Large intestine (tissue), 3 donors: ENCODE data around the gene SORCS2. TPM values are rescaled to one million over a fixed set of nuclear protein-coding genes. Genes with fewer than 3 reads are reported as not detected.

Experiments
- DNase-seq, 2 donors: peaks; one replicate each; pipeline versions ENCODE4 v3.0.0 to v3.0.0-alpha.2; 2013
- H3K27ac ChIP-seq: one replicate; pipeline ENCODE4 v1.5.1; 2013; ENCODE audit warnings: low read length
- H3K27me3 ChIP-seq: 2 replicates; pipeline ENCODE4 v1.6.1; 2013; ENCODE audit warnings: low read length; ENCODE audit not compliant: control insufficient read depth, insufficient read depth
- H3K36me3 ChIP-seq: 2 replicates; pipeline ENCODE4 v1.6.1; 2013; ENCODE audit warnings: low read length; ENCODE audit not compliant: control insufficient read depth, insufficient read depth
- H3K4me1 ChIP-seq: one replicate; pipeline ENCODE4 v1.6.1; 2013; ENCODE audit warnings: low read length; ENCODE audit not compliant: control insufficient read depth, insufficient read depth
- H3K4me3 ChIP-seq: one replicate; pipeline ENCODE4 v1.5.1; 2013; ENCODE audit warnings: low read length
- H3K9me3 ChIP-seq: one replicate; pipeline ENCODE4 v1.6.1; 2013; ENCODE audit warnings: mild to moderate bottlenecking, low read depth, low read length, moderate library complexity; ENCODE audit not compliant: control insufficient read depth
- WGBS: methylation state at CpG from one replicate; pipeline ENCODE4 v1.1.5; 2013; ENCODE audit warnings: low lambda C conversion rate; ENCODE audit not compliant: insufficient coverage; 5-methylcytosine and 5-hydroxymethylcytosine counted together
- polyA plus RNA-seq: library from polyadenylated mRNA; unstranded; fragments of 120-200 nt; gene quantifications from one replicate; pipeline ENCODE4 v1.2.1, GENCODE V29; 2013

The SORCS2 gene
- polyA plus RNA-seq, 1 donor = 3.6 TPM

DNA sequence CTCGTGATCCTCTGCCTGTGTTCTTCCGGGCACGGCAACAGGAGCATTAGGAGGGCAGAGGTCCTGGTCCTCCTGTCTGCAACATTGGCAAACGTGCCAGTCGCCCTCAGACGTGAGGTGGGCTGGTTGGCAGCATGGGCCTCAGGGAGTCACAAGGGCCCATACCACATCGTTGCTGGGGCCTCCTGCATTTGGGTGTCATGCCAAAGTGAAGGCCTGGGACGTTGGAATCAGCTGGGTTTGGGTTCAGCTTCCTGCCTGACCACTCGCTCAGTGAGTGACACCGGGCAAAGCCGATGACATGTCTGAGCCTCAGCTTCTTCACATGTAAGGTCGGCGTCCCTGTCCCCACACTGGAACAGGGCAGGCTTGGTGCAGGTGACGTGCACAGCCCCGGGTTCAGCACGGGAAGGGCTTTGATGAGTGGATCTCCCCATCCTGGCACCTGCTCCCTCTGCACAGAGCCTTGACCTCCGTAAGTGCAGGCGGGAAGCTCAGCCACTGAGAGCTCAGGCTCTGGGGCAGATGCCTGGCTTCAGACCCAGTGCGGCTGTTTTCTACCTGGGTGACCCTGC is 150.8 kb downstream of the SORCS2 start:
- peaks cover 4% of the 10 kb centered on the region for H3K9me3 ChIP-seq
- no peaks in the 10 kb centered on the region for H3K36me3 ChIP-seq
- H3K4me3 ChIP-seq = no peak overlapping the region
- H3K27me3 ChIP-seq = no peaks in the 10 kb centered on the region
- H3K27ac ChIP-seq = no peak overlapping the region
- DNase-seq = no peak
- no CpG with 5 or more reads among the region's 19 CpGs for WGBS
- H3K4me1 ChIP-seq = no peaks in the 10 kb centered on the region

DNA sequence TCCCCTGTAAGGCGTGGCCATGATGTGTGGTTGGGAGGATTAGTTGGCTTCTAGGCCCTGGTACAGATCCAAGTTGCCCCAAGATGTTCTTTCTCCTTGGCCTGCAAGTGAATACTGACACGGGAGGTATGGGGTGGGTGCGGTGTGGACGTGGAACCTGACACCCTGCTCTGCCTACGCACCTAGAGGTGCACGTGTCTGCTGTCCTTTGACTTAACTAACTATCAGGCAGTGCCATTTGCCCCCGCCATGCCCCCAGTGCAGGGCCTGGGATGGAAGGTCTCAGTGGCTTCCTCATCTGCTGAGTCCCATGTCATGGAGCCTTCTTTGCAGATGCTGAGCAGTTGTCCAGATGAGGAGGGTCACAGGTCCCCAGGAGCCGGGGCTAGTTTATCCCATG is 151.6 kb downstream of the SORCS2 start:
- no peak overlapping the region for H3K4me3 ChIP-seq
- peaks cover 4% of the 10 kb centered on the region for H3K9me3 ChIP-seq
- H3K27me3 ChIP-seq = no peaks in the 10 kb centered on the region
- H3K4me1 ChIP-seq = no peaks in the 10 kb centered on the region
- no peaks in the 10 kb centered on the region for H3K36me3 ChIP-seq
- no peak for DNase-seq
- no peak overlapping the region for H3K27ac ChIP-seq
- WGBS = no CpG with 5 or more reads among the region's 8 CpGs

- Histone ChIP-seq H3K4me1 (no peaks in the 10 kb centered on the region), H3K4me3 (no peak overlapping the region), H3K9me3 (peaks cover 4% of the 10 kb centered on the region), H3K36me3 (no peaks in the 10 kb centered on the region), H3K27ac (no peak overlapping the region), H3K27me3 (no peaks in the 10 kb centered on the region)
- no CpG with 5 or more reads among the region's 10 CpGs for WGBS
- no peak for DNase-seq
These were observed 152.4 kb downstream of the SORCS2 start for GRCh38 chr4:7344636-7345155.

GRCh38 chr4:7347981-7348380 is 155.6 kb downstream of the SORCS2 start:
- 49% methylated on average over 2 of the region's 7 CpGs for whole genome bisulfite sequencing
- DNase-seq = no peak
- Histone ChIP-seq H3K9me3 (peaks cover 4% of the 10 kb centered on the region), H3K36me3 (no peaks in the 10 kb centered on the region), H3K4me3 (no peak overlapping the region), H3K27ac (no peak overlapping the region), H3K4me1 (no peaks in the 10 kb centered on the region), H3K27me3 (no peaks in the 10 kb centered on the region)

DNA sequence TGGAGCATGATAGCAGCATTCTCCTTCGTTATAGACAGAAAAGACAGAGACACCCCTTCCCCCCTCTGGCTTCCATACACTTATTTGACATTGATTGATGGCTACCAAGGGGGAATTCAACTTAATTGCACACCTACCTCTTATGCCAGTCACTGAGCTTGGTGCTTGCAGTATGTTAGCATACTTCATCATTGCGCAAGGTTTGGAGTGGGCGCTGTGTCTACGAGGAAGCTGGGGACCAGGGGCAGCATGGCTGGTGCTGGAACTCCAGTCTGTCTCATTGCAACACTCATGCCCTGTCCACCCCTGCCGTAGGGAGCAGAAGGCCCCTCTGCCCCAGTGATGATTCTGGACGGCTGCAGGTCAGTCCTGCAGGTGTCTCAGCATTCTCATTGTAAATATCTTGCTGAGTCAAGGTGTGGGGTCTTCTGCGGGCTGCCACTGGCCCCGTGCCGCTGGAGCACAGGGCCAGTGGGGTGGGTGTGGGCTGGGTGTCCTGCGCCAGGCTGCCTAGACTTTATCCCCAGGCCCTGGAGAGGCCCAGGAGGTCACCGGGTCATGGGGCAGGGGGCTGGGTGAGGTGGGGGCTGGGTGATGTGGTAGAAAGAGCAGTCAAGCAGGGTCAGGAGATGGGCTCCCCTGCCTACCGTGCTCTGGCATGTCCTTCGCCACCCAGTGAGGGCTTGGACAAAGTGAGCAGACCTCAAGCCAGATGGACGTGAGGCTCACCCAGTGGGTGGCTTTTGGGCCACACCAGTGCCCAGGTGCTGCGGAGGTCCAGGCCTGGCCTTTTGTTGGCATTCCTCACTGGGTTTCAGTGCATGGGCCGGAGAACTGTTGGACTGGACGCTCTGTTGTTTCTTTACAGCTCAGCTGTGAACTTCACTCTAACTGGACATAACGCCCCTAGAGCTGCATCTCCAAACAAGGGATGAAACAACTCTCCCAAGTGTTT is 156.9 kb downstream of the SORCS2 start:
- no peaks in the 10 kb centered on the region for H3K36me3 ChIP-seq
- no peaks in the 10 kb centered on the region for H3K4me1 ChIP-seq
- H3K27ac ChIP-seq = no peak overlapping the region
- H3K9me3 ChIP-seq = peaks cover 4% of the 10 kb centered on the region
- WGBS = no CpG with 5 or more reads among the region's 18 CpGs
- no peak overlapping the region for H3K4me3 ChIP-seq
- DNase-seq = no peak
- H3K27me3 ChIP-seq = no peaks in the 10 kb centered on the region

DNA sequence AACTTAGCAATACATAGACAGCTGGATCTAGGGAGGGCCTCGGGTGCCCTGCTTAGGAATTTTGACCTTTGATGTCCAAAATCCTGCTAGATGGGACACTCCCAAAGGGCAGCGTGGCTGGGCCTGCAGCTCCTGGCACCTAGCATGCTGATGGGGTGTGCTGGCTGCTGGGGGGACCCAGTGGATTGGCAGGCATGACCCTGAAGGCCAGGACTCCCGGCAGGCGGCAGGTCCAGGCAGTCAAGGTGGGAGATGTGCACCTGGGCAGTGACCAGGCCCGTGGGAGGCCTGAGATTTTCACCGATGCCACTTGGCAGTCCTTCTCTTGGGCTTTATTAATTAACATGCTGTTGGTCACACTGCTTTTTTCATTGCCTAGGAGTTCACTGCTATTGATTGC is 158.1 kb downstream of the SORCS2 start:
- WGBS = no CpG with 5 or more reads among the region's 6 CpGs
- H3K27me3 ChIP-seq = no peaks in the 10 kb centered on the region
- no peaks in the 10 kb centered on the region for H3K4me1 ChIP-seq
- DNase-seq = no peak
- no peaks in the 10 kb centered on the region for H3K36me3 ChIP-seq
- no peak overlapping the region for H3K27ac ChIP-seq
- no peak overlapping the region for H3K4me3 ChIP-seq
- peaks cover 4% of the 10 kb centered on the region for H3K9me3 ChIP-seq

- no peaks in the 10 kb centered on the region for H3K27me3 ChIP-seq
- no peaks in the 10 kb centered on the region for H3K4me1 ChIP-seq
- H3K27ac ChIP-seq = no peak overlapping the region
- no peak overlapping the region for H3K4me3 ChIP-seq
- no peaks in the 10 kb centered on the region for H3K36me3 ChIP-seq
- DNase-seq = no peak
- WGBS = no CpG with 5 or more reads among the region's 12 CpGs
- H3K9me3 ChIP-seq = peaks cover 4% of the 10 kb centered on the region
These were observed 158.7 kb downstream of the SORCS2 start for GRCh38 chr4:7351014-7351413.

DNA sequence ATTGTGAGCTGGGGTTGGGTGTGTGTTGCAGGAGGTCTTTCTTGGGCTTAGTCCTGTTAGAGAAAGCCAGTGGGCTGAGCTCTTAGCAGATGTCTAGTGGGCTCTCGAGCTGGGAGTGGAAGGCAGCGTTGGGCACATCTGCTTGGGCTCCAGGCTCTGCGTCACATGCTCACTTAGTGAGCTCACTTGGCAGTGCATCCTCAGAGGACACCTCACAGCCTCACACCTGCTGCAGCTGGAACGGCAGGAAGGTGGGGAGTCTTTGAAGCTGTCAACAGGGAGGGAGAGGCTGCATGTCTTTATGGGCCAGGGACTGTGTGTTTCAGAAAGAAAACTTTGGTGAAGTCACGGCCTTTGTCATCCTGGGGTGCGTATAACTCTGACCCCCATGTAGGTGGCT is 160.1 kb downstream of the SORCS2 start:
- H3K4me3 ChIP-seq = no peak overlapping the region
- no CpG with 5 or more reads among the region's 6 CpGs for WGBS
- H3K27me3 ChIP-seq = no peaks in the 10 kb centered on the region
- H3K4me1 ChIP-seq = no peaks in the 10 kb centered on the region
- H3K9me3 ChIP-seq = no peaks in the 10 kb centered on the region
- no peaks in the 10 kb centered on the region for H3K36me3 ChIP-seq
- DNase-seq = no peak
- no peak overlapping the region for H3K27ac ChIP-seq

GRCh38 chr4:7353046-7353790 is 160.9 kb downstream of the SORCS2 start:
- no CpG with 5 or more reads among the region's 7 CpGs for WGBS
- no peak overlapping the region for H3K27ac ChIP-seq
- H3K4me1 ChIP-seq = no peaks in the 10 kb centered on the region
- no peak overlapping the region for H3K4me3 ChIP-seq
- H3K36me3 ChIP-seq = no peaks in the 10 kb centered on the region
- no peak for DNase-seq
- no peaks in the 10 kb centered on the region for H3K9me3 ChIP-seq
- H3K27me3 ChIP-seq = no peaks in the 10 kb centered on the region

DNA sequence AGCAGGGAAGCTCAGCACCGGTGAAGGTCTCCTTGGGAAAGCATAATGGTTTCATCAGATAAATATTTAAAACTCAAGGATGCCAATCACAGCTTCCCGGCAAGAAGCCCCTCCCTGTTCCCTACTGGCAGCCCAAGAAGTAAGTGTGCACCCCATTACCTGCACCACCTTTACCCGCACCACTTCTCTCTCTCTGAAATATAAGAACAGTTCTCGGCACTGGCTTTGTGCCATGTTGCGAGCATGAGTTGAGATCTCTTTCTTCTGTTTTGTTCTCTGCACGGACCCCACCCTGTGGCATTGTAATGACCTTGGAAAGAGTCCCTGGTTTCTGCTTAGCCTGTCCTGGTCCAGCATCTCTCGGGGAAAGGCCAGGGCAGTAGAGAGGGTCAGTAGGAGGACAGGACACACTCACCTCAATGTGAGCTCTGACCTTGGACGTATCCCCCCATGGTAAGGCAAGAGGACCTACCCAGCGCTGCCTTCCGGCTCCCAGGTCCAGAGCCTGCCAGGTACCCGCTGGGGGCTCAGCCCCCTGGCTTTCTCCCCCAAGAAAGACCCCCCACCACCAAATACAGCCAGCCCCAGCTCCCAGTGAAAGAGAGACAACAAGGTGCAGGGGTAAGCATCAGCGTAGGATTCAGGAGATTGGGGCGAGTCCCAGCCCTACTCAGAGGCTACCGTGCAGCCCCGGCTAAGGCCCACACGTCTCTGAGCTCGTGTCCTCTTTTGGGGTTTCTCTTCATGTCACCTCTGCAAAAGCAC is 161.7 kb downstream of the SORCS2 start:
- 100% methylated on average over 1 of the region's 17 CpGs for WGBS
- no peaks in the 10 kb centered on the region for H3K27me3 ChIP-seq
- H3K36me3 ChIP-seq = no peaks in the 10 kb centered on the region
- H3K9me3 ChIP-seq = no peaks in the 10 kb centered on the region
- no peak overlapping the region for H3K27ac ChIP-seq
- H3K4me3 ChIP-seq = no peak overlapping the region
- DNase-seq = no peak
- no peaks in the 10 kb centered on the region for H3K4me1 ChIP-seq
